ENCODE measurements around the gene KRT16.
"Not testable (repeated sequence)": the region's sequence is repeated elsewhere in the genome, so short reads cannot be mapped to it uniquely, and the experiment has no call there.

The KRT16 gene

DNA sequence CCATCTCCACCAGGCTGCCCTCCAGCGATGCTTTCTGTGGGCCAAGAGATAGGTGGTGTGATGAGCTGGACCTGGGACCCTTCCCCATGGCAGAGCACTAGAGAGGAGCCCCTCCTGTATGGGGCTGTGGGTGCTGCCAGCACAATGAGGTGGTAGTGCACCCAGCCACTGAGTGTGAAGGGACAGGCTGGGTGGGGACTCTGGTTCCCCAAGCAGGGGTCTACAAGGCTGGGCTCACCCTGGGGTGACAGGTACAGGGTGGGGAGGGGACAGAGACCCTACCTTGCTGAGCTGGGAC, 15.5 kb upstream of the KRT16 start:
- DNase-seq (ENCODE audit: low read depth, low spot score): not testable (repeated sequence)

DNA sequence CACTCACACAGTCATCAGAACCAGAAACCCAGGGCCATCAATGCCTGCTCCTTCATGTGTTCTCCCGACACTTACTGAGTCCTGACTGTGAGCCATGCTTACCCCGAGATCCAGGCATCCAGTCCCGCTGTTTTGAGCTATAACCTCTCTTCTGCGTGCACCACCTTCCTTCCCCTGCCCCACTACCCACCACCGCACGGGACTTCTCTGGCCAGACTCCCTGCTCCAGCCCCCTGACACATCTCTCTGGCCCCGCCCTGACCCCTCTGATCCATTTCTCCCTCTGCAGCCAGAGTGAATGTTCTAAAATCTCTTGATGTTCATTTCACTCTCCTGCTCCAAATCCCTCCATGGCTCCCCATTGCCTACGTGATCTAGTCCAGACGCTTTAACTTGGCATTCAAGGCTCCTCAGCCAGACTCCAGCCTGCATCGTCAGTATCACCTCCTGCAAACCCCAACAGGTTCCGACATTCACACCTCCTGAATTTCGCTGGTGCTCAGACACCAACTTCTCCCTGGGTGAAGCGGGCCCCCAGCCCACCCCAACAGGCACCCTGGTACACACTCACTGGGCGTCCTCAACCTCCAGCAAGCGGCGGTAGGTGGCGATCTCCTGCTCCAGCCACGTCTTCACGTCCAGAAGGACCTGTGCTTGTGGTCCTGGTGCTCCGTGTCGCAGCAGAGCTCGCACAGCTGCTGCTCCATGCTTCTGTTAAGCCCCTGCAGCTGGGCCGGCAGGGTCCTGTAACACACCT, 14.9 kb upstream of the KRT16 start:
- no peak for DNase-seq (ENCODE audit: low read depth, low spot score)

DNA sequence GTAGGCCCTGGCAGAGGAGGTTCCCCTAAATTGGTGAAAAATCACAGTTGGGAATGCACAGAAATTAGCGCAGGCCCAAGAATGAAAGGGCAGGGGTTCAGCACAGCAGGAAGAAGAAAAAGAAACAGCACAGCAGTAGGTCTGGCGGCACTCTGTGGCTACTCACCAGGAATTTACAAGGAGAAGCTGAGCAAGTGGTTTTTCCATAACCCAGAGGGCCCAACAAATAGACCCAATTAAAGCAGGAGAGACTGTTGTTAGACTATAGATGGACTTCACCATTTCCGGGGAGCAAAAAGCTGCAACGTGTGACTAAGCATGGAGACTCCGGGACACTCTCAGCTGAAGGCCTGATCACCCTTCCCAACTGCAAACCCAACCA, 14.3 kb upstream of the KRT16 start:
- DNase-seq (ENCODE audit: low read depth, low spot score): not testable (repeated sequence)

DNA sequence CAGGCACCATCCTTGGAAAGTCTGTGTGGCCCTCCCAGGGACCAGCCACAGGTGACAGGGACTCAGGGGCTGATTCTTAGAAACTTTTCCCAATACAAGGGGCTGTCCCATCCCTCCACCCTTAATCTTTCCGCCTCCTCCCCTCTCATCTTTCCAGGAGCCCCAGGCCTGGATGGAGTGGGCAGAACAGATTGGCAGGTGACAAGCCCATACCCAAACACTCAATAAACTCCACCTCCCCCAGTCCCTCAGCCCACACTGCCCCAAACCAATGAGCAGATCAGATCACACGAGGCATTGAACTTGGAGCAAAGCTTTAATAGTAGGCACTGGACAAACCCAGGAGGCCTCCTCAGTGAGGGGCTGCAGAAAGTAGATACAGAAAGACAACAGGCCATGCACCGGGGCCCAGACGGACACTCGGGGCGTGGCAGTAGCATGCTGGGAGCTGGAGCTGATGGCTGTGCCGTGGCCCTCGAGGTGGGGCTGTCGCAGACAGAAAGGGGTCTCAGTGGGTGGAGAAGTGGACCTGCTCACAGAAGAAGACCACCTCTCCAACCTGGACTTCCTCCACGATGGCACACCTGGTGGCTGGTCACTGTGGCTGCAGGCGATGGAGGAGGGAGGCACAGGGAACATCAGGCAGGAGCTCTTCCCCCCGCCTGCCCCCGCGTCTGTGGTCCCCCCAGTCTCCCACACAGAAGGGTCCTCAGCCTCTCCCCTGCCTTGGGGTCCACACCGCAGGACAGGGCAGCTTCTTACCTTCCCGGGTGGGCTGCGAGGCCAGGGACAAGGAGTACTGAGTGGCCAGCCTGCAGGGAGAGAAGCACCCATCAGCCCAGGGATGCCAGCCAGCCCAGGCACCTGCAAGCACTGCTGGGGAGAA, 13.7 kb upstream of the KRT16 start:
- DNase-seq (ENCODE audit: low read depth, low spot score): not testable (repeated sequence)

DNA sequence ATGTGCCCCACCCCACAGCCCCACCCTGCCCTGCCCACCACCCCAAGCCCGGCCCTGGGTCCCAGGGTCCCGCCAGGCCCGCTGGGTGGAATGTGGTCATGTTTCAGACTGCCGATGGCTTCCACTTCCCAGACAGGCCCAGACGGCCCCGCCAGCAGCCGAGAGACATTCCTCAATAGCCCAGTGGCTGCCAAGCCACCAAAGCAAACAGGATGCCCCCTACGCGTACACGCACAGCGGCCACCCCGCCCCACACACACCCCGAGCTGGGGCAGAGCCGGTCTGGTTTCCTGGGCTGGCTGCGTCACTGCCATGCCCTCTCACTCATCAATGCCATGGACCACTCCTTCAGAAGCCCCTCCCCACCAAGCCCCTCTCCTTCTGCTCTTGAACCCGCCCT, 13.0 kb upstream of the KRT16 start:
- no peak for DNase-seq (ENCODE audit: low read depth, low spot score)

DNA sequence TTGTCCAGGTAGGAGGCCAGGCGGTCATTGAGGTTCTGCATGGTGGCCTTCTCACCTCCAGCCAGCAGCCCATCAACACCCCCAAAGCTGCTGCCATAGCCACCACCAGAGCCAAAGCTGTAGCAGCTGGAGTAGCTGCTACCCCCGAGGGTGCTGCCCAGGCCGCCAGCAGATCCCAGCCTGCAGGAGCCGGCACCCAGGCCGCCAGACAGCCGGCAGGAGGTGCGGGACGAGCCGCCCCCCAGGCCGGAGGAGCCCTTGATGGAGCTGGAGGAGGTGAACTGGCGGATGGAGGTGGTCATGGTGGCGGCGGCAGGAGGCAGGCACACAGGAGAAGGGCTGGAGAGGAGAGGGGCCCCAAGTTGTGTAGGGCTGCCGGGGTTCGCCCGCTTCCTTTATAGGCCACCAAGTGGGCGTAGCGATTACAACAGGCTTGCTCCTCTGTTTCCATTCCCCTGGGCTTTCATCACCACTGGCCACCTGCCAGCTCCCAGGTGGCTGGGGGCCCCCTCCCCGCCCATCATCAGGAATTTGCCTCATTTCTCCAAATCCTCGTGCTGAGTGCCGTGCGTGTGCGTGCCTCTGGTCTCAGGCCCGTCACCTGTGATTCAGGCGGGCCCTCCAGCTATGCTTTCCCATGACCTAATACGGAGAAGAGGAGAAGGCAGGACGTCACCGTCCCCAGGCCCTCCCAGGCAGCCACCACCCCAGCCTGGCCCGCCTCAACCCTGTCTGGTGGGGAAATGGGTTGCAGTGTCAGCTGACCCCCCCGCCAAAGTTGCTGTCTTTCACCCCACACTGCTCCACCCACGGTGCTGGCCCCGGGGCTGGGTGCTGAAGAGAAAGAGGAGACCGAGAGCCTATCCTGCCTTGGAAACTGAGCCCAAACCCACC, 11.9 kb upstream of the KRT16 start, which contains the start of gene KRT17:
Gene KRT17 (minus strand): TSS at position 368 of the 894 bp plus-strand sequence. CDS start 66 bp downstream, at position 302.
- DNase-seq (ENCODE audit: low read depth, low spot score): no peak

DNA sequence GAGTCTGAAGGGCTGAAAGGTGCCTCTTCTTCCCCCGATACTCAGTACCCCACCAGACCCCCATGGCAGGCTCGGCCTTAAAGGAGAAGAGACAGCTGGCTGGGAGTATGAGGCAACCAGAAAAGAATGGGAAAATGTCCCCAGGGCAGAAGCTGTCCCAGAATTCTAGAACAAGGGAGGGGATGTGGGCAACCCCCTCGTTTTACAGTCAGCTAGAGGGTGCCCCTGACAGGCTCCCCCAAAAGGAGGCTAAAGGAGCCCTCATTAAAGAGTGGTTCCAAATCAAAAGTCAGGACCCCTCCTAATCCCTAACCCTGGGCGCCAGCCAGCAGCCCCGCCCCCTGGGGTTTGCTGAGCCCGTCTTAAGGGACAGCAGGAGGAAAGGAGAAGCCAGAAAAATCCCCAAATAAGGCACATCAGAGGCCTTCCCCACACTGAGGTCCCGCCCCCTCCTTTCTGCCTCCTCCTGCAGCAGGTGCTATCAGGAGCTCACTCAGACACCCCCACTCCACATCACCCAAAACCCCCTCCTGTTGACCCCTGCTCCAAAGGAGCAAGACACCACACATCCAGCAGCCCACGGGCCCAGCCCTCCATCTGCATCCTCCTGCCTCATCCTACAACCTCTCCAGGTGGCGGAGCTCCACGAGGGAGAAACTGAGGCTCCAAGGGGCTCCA, 10.8 kb upstream of the KRT16 start:
- DNase-seq (ENCODE audit: low read depth, low spot score): not testable (repeated sequence)

DNA sequence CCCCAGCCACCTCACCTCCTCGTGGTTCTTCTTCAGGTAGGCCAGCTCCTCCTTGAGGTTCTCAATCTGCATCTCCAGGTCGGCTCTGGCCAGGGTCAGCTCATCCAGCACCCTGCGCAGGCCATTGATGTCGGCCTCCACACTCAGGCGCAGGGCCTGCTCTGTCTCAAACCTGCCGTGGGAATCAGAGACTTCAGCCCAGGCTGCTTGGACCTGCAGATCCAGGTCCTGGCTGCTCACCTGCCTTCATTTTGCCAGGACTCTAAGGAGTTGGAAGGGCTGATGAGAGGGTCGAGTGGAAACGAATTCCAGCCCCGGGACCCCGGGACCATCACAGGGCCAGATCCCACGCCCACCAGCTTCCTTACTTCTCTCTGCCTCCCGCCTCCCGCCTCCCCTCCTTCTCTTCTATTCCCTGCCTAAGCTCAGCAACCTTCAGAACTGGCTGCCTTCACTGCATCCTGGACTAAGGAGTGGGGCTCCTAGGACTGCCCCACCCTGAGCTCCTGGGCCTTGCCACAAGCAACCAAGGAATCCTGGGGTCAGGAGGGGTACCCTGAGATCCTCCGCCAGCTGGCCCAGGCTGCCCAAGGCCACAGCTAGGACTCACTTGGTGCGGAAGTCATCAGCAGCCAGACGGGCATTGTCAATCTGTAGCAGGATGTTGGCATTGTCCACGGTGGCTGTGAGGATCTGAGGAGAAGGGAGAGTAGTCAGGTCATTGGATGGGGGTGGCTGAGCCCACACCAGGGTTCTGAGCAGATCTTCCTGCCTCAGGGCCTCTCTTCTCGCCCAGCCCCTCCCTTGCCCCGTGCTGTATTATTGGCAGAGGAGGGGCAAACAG, 10.0 kb upstream of the KRT16 start:
- not testable (repeated sequence) for DNase-seq (ENCODE audit: low read depth, low spot score)

DNA sequence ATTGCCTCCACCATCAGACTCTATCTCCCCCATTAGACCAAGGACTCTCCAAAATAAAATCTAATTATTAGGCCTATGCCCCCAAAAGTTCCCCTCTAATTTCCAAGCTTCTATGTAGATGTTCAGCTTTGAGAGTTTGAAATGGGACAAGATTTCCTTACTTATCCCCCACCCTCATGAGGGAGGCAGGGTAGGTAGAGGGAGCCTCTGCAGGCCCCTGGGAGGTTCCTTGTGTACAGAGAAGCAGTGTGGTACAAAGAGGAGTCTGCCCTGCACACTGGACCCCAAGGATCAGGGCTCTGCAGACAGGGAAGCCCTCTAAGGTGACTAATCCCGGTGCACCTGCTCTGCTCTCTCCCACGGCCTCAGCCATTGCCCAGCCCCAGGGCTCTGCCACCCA, 9.3 kb upstream of the KRT16 start:
- no peak for DNase-seq (ENCODE audit: low read depth, low spot score)

DNA sequence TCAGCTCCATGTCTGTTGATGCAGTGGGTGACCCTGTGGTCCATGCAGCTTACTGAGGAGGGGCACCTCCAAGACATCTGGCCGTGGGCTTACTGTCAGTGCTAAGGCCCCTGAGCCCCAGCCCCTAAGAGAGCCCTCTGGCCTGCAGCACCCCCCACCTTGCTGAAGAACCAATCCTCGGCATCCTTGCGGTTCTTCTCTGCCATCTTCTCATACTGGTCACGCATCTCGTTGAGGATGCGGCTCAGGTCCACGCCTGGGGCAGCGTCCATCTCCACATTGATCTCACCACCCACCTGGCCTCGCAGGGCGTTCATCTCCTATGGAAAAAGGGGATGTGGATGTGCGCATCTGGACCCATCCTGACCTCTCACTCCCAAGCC, 8.9 kb upstream of the KRT16 start:
- not testable (repeated sequence) for DNase-seq (ENCODE audit: low read depth, low spot score)

DNA sequence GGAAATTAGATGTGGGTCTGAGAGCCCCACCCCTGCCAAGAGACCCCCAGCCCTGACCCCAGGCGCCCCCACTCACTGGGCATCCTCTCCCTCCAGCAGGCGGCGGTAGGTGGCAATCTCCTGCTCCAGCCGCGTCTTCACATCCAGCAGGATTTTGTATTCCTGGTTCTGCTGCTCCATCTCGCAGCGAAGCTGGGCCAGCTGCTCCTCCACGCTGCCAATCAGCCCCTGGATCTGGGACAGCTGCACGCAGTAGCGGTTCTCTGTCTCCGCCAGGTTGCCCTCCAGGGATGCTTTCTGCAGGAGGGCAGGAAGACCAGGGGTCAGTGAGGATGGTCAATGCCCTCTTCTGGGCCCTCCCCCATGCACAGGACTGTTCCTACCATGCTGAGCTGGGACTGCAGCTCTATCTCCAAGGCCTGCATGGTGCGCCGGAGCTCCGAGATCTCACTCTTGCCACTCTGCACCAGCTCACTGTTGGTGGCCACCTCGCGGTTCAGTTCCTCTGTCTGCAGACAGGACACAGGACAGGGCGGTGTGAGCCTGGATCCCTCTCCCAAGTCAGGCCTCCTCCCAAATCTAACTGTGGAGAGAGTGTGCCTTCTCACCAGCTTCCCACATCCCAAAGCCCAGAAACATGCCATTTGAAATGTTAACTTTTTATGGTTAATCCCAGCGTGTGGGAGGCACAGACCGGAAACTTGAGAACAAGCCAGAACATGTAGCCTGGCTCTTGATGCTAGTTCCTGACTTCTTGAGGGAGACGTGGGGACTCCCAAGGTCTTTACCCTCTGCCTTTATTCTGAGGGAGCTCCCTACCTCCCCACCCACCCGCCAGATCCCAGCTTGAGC, 8.2 kb upstream of the KRT16 start:
- DNase-seq (ENCODE audit: low read depth, low spot score): no peak

DNA sequence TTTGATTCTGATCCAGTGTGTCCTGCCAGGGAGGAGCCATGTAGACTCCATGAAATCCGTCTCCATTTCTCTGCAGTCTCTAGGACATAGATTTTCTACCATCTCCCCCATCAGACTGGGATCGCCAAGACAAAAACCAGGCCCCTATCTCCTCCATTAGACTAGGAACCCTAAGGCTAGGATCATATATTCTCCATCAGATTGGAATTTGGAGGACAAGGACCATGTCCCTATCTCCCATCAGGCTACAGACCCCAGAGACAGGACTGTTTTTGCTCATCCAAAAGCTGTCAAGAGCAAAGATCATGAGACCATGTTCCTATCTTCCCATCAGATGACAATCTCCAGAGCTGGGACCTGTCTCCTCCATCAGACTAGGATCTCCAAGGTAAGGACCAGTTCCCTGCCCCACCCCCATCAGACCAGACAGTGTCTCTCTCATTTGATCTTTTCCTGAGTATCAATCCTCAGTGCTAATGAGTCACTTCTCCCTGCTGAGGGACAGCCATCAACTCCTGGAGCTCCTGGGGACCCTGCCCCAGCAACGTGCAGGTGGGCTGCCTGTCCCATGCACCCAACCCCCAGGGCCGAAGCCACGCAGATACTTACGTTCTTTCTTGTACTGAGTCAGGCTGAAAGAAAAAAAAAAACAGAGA, 7.5 kb upstream of the KRT16 start:
- DNase-seq (ENCODE audit: low read depth, low spot score): not testable (repeated sequence)

DNA sequence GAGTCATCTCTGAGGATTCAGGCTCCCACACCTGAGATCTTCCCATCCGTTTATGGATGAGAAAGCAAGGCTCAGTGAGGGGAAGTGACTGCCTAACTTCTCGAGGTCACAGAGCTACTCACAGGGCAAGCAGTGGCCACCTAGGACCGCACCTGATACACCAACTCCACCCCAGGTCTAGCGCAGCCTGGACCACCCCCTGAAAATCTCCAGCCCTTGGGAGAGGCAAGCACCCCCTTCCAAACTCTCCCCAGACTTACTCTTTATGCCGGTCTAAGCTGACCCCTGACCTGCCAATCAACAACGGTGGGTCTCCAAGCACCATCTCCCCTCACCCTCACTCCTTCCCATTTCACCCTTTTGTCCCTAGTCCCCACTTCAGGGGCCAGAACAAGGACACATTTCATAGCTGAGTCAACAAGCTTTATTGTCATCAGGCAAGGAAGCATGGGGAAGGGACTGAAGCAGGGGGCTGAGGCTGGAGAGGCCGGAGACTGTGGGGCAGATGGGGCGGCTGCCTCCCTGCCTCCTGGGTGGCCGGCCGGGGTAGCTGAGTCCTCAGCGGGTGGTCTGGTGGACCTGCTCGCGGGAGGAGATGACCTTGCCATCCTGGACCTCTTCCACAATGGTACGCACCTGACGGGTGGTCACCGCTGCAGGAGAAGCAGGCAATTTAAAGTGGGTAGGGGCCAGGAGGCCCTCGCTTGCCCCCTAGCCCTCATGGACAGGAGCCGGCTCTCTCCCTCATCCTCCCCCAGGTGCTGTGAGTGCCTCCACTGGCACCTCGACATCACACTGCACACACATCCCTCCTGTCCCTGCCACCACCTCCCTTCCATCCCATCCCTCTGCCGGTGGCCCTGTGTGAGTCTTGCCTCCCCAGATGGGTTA, 6.7 kb upstream of the KRT16 start:
- DNase-seq (ENCODE audit: low read depth, low spot score): no peak

DNA sequence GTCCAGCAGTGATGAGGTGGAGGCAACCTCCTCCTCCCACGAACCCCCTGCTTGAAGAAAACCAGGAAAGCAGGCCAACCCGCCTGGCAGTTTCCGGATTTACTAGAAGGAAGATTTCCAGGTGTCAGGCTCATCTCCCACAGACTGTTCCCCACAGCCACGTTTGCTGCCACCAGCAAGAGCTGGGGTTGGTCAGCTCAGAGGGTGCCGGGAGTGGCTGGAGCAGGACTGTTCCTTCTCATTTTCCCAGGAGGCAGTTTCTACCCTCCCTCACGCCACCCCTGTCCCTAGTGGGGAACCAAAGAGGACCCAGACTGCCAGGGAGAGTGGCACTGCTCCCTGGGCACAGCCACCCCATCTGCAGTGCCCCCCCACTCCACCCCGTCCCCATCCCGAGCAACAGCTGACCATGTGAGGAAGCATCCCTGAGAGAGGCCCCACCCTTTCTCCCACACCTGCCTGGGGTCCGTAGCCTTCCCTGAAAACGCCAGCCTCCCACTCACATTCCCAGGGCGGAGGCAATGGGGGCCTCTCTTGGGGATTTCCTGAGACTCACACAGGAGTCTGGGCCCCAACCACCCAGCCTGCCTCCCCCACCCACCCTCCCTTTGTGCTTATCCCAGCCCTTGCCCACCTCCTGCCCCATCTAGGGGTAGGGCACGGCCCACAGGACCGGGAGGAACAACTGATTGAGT, 5.9 kb upstream of the KRT16 start:
- DNase-seq (ENCODE audit: low read depth, low spot score): no peak

DNA sequence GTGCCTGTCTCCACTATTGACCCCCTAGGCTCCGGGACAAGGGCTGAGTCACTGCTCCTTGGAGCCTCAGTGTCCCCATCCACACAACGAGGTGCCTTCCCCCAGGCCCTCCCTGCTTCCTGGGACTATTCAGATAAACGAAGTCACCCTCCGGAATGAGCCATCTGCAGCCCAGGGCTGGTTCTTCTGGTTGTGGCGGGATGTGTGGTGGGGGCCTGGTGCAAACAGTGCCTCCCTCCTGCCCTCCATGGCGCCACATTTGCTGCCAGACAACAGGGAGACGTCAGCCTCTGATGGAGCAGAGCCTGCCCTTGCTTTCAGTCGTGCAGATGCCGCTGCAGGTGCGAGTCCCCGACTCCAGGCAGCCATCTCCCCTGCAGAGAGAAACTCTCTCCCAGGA, 5.1 kb upstream of the KRT16 start:
- DNase-seq (ENCODE audit: low read depth, low spot score): no peak

DNA sequence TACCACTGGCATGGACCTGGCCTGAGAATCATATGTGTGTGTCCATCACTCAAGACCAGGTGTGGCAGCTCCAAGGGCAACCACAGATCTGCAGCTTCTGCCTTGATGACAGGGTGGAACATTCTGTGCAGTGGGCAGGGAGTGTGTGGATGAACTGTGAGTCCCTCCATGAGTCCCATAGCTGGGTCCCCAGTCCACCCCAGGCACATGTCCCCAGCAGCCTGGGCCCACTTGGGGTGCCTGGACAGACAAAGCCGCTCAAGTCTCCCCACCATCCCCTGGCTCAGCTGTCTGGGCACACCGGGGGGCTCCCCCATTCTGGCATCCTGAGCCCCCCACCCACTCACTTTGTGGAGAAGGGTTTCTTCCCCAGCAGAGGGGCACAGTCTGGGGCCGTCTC, 4.6 kb upstream of the KRT16 start:
- no peak for DNase-seq (ENCODE audit: low read depth, low spot score)

DNA sequence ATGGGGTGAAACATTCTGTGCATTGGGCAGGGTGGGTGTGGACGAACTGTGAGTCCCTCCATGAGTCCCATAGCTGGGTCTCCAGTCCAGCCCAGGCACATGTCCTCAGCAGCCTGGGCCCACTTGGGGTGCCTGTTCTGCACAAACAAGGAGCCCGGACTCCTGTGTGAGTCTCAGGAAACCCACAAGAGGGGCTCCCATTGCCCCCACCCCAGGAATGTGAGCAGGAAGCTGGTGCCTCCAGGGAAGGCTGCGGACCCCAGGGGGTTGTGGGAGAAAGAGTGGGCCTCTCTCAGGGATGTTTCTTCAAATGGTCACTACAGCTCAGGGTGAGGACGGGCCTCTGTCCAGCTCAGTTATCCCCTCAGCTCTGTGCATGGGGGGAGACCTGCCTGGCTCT, 3.9 kb upstream of the KRT16 start:
- not testable (repeated sequence) for DNase-seq (ENCODE audit: low read depth, low spot score)
